Measurements from ENCODE around the gene UST. TPM values are rescaled to one million over a fixed set of nuclear protein-coding genes. Genes with fewer than 3 reads are reported as not detected.

Gene UST
- total RNA-seq, 1 experiment from 2014 or later: 6.1 TPM

GRCh38 chr6:149033454-149033853 is 286.6 kb downstream of the UST start:
- no peak for TF ChIP-seq CTCF (IDR thresholded peaks at IDR 0.05 in 2 of 3, conservative IDR thresholded peaks at IDR 0.05 in 1 of 3; ENCODE audit: borderline replicate concordance in 1 of 3, insufficient read depth in 1 of 3, low read depth in 2 of 3, low read length in 2 of 3)
- TF ChIP-seq SIN3A (IDR thresholded peaks at IDR 0.05; ENCODE audit: low read depth): 0 out of 2 replicates have a peak, but pooled peaks have one; percentile 17
- no peak for TF ChIP-seq CBX3 (IDR thresholded peaks at IDR 0.05; ENCODE audit: low read depth)
- 0 out of 2 replicates have a peak, but pooled peaks have one; percentile 1 for TF ChIP-seq FOSL1 (IDR thresholded peaks at IDR 0.05; ENCODE audit: low read depth)
- TF ChIP-seq ZFX (IDR thresholded peaks at IDR 0.05): no peak
- Histone ChIP-seq H3K4me1 (ENCODE audit: control insufficient read depth in 1 of 2, insufficient read depth in 2 of 2, low read length in 2 of 2) (peaks cover 28 to 32% of the 10 kb centered on the region in 2 experiments), H3K36me3 (ENCODE audit: control insufficient read depth in 1 of 2, insufficient read depth in 2 of 2, low read length in 2 of 2) (no peaks in the 10 kb centered on the region), H3K9me2 (ENCODE audit: insufficient read depth) (no peaks in the 10 kb centered on the region), H3K27ac (ENCODE audit: low read depth, low read length) (peak overlapping the region; percentile 80; the same call in 1 of the 2 replicates), H3K9ac (ENCODE audit: low read length) (no peak overlapping the region; the same call in 1 of the 2 replicates), H3K79me2 (ENCODE audit: insufficient read depth, low read length) (no peaks in the 10 kb centered on the region), H3K9me3 (ENCODE audit: control insufficient read depth in 1 of 2, insufficient read depth in 1 of 2, low read depth in 1 of 2, low read length in 2 of 2) (no peaks in the 10 kb centered on the region), H3K4me2 (ENCODE audit: low read length) (peak overlapping the region; percentile 60), H3K27me3 (ENCODE audit: insufficient read depth, low read length) (no peaks in the 10 kb centered on the region), H3K4me3 (replicated peaks in 1 of 2; ENCODE audit: low read depth in 1 of 2, low read length in 2 of 2) (peak overlapping the region in 1 of 2 experiments; percentile 27; a peak in 1 of 4 replicates), H2AFZ (ENCODE audit: low read depth, low read length, poor library complexity, severe bottlenecking) (peak overlapping the region; percentile 59), H4K20me1 (ENCODE audit: insufficient read depth) (no peaks in the 10 kb centered on the region)
- ChIA-PET CTCF (interaction anchor here (1.7 to 1.9 kb wide), 2 partner anchors 398 to 455 kb away, joined by 7 to 8 read pairs; no protein-coding TSS in a partner anchor), RAD21 (ENCODE audit: low non-redundant PET in 1 of 2, low total read pairs in 2 of 2, uncharacterized antibody in 2 of 2, unreplicated experiment in 2 of 2) (no interaction called here), POLR2A (no interaction called here)
- ATAC-seq (no peak), DNase-seq (ENCODE audit: low read depth, low spot score) (no peak)
- intact Hi-C loops (cut with micrococcal nuclease): no loop called here
- BruUV-seq (replicated peaks): no TSS peak

- Histone ChIP-seq H3K36me3 (ENCODE audit: control insufficient read depth in 1 of 2, insufficient read depth in 2 of 2, low read length in 2 of 2) (no peaks in the 10 kb centered on the region), H3K9ac (ENCODE audit: low read length) (no peak overlapping the region), H3K27me3 (ENCODE audit: insufficient read depth, low read length) (no peaks in the 10 kb centered on the region), H3K4me1 (ENCODE audit: control insufficient read depth in 1 of 2, insufficient read depth in 2 of 2, low read length in 2 of 2) (peaks cover 28 to 49% of the 10 kb centered on the region in 2 experiments), H3K27ac (ENCODE audit: low read depth, low read length) (no peak overlapping the region), H3K4me2 (ENCODE audit: low read length) (no peak overlapping the region), H3K4me3 (replicated peaks in 1 of 2; ENCODE audit: low read depth in 1 of 2, low read length in 2 of 2) (no peak overlapping the region), H4K20me1 (ENCODE audit: insufficient read depth) (no peaks in the 10 kb centered on the region), H3K79me2 (ENCODE audit: insufficient read depth, low read length) (no peaks in the 10 kb centered on the region), H3K9me2 (ENCODE audit: insufficient read depth) (no peaks in the 10 kb centered on the region), H2AFZ (ENCODE audit: low read depth, low read length, poor library complexity, severe bottlenecking) (no peak overlapping the region), H3K9me3 (ENCODE audit: control insufficient read depth in 1 of 2, insufficient read depth in 1 of 2, low read depth in 1 of 2, low read length in 2 of 2) (no peaks in the 10 kb centered on the region)
- ChIA-PET POLR2A (no interaction called here), RAD21 (ENCODE audit: low non-redundant PET in 1 of 2, low total read pairs in 2 of 2, uncharacterized antibody in 2 of 2, unreplicated experiment in 2 of 2) (no interaction called here), CTCF (no interaction called here)
- no TSS peak for BruUV-seq (replicated peaks)
- no peak for DNase-seq (ENCODE audit: low read depth, low spot score)
- intact Hi-C loops (cut with micrococcal nuclease): no loop called here
- no peak for TF ChIP-seq SRF (IDR thresholded peaks at IDR 0.05; ENCODE audit: low read depth)
- TF ChIP-seq JUND (IDR thresholded peaks at IDR 0.05): no peak
- TF ChIP-seq POLR2AphosphoS5 (IDR thresholded peaks at IDR 0.05; ENCODE audit: low read depth, low read length): no peak
- no peak for TF ChIP-seq RAD21 (IDR thresholded peaks at IDR 0.05; ENCODE audit: low read depth)
- TF ChIP-seq MAX (IDR thresholded peaks at IDR 0.05): no peak
- TF ChIP-seq FOSL1 (IDR thresholded peaks at IDR 0.05; ENCODE audit: low read depth): no peak
- TF ChIP-seq ELF1 (IDR thresholded peaks at IDR 0.05; ENCODE audit: borderline replicate concordance, low read depth): no peak
- TF ChIP-seq REST (IDR thresholded peaks at IDR 0.05; ENCODE audit: low read depth): no peak
- ATAC-seq: no peak
Measured at GRCh38 chr6:149035766-149036165, 288.9 kb downstream of the UST start.
